Effector CD4-positive, alpha-beta T cell (primary cell): ENCODE data around the gene BMP8A.

Source experiments
- DNase-seq: peaks from one replicate; pipeline ENCODE4 v3.0.0-alpha.2; 2020

Gene BMP8A

DNA sequence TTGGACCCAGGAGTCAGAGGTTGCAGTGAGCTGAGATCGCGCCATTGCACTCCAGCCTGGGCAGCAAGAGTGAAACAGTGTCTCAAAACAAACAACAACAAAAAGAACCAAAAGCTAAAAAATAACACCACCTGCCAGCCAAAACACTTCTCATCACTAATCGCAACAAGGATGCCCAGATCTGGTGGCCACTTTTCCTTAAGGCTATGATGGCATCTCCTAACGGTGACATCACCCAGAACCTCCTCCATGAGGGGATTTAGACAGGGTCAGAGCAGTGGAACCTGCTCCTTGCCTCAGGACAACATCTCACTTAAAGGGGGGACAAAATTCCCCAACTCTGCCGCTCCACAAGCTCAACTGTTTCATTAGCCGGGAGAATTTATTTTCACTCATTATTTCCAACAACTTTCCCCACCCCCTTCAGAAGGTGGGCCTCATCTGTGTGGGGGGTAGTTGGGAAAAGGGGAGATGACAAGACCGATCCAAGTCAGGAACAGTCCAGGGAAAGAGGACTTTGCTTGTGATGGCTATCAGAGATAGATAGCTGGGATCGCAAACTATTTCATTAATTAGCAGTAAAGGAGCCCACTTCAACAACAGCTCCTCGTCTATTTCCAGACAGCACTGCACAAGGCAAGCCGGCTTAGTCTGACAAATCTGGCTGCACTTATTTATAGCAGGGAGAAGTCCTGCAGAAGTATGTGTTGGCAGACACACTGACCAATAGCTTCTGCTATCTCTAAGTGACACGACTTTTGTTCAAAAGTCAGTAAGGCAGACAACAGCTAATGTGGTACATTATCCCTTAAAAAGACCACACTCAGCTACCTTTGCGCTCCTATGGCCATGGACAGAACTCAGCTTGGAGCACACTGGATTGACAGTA, 82.5 kb downstream of the BMP8A start:
- no peak for DNase-seq

DNA sequence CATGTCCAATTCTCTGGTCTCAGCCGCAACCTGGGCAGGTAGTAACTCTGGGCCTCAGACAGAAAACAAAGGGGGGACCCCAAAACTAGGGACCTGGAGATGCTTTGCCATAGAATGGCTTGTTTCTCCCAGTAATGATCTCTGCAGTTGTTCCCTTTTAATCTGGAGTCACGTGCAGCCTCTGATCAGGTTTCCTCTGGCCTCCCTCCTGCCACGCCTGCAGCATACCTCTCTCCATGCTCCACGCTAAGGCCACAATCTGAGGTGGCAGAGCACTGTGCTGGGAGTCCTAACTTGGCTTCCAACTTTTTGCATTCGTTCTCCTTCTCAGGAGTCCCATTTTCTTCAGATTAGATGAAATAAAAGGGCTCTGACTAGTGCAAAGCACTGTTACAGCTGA, 83.2 kb downstream of the BMP8A start:
- DNase-seq = no peak
